Transverse colon (tissue), 4 donors: ENCODE measurements around the gene KIAA0232.

Source experiments
- EP300 ChIP-seq: sonication (generic); formaldehyde crosslinking; IDR thresholded peaks from one replicate; pipeline ENCODE4 v1.6.1; 2017; ENCODE audit warnings: antibody characterized with exemption, low read depth
- POLR2A ChIP-seq: fragments of 450-650 bp; IDR thresholded peaks from one replicate; pipeline ENCODE4 v1.6.1; 2016; ENCODE audit warnings: antibody characterized with exemption, mild to moderate bottlenecking, moderate library complexity
- POLR2AphosphoS5 ChIP-seq, 3 donors: sonication (generic); formaldehyde crosslinking; IDR thresholded peaks; one replicate each; pipeline ENCODE4 v1.6.1; 2016; ENCODE audit warnings: antibody characterized with exemption in 3 of 3
- TF ChIP-seq, protein P1 (sequence below), 5 experiments: fragments of 200-600 bp in 3 of 5; fragments of 450-650 bp in 2 of 5; sonication (generic) in 3 of 5; IDR thresholded peaks; 1 replicate in 2 of 5; 2 replicates in 3 of 5; pipeline ENCODE4 v1.5.1; 2016 to 2017; ENCODE audit warnings: antibody characterized with exemption in 5 of 5, inconsistent platforms in 3 of 5, mild to moderate bottlenecking in 2 of 5, moderate library complexity in 1 of 5

DNA sequence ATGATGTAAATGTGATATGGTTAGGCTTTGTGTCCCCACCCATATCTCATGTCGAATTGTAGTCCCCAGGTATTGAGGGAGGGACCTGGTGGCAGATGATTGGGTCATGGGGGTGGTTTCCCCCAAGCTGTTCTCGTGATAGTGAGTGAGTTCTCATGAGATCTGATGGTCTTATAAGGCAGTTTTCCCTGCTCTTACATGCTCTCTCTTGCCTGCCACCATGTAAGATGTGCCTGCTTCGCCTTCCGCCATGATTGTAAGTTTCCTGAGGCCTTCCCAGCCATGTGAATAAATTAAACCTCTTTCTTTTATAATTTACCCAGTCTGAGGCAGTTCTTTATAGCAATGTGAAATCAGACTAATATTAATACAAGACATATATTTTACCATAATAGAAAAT, 42.6 kb upstream of the KIAA0232 start:
- no peak for TF ChIP-seq POLR2A
- no peak for TF ChIP-seq POLR2AphosphoS5 (IDR thresholded peaks at IDR 0.05)
- TF ChIP-seq, protein P1, sequence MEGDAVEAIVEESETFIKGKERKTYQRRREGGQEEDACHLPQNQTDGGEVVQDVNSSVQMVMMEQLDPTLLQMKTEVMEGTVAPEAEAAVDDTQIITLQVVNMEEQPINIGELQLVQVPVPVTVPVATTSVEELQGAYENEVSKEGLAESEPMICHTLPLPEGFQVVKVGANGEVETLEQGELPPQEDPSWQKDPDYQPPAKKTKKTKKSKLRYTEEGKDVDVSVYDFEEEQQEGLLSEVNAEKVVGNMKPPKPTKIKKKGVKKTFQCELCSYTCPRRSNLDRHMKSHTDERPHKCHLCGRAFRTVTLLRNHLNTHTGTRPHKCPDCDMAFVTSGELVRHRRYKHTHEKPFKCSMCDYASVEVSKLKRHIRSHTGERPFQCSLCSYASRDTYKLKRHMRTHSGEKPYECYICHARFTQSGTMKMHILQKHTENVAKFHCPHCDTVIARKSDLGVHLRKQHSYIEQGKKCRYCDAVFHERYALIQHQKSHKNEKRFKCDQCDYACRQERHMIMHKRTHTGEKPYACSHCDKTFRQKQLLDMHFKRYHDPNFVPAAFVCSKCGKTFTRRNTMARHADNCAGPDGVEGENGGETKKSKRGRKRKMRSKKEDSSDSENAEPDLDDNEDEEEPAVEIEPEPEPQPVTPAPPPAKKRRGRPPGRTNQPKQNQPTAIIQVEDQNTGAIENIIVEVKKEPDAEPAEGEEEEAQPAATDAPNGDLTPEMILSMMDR (IDR thresholded peaks at IDR 0.05): no peak
- no peak for TF ChIP-seq EP300
